Spleen (tissue), 11 donors: ENCODE data around the gene SMIM14. TPM values are rescaled to one million over a fixed set of nuclear protein-coding genes. Genes with fewer than 3 reads are reported as not detected.

Experiments used
- DNase-seq: peaks from one replicate; pipeline ENCODE4 v3.0.0-alpha.2; 2020
- H3K27ac ChIP-seq, 8 donors: fragments of 200-600 bp; sonication (generic) in 7 of 8; 1 replicate in 4 of 8; 2 replicates in 4 of 8; pipeline versions ENCODE4 v1.5.0 to v1.8.0; 2016 to 2021; ENCODE audit warnings: inconsistent platforms in 4 of 8, mild to moderate bottlenecking in 4 of 8, moderate library complexity in 1 of 8
- H3K27me3 ChIP-seq, 7 donors: fragments of 200-600 bp; sonication (generic) in 6 of 7; replicated peaks in 1 of 7; 1 replicate in 4 of 7; 2 replicates in 3 of 7; pipeline versions ENCODE4 v1.5.0 to v1.8.0; 2016 to 2021; ENCODE audit warnings: inconsistent platforms in 3 of 7, mild to moderate bottlenecking in 1 of 7
- H3K36me3 ChIP-seq, 6 donors: fragments of 200-600 bp; sonication (generic) in 5 of 6; 1 replicate in 4 of 6; 2 replicates in 2 of 6; pipeline versions ENCODE4 v1.5.0 to v1.8.0; 2016 to 2021; ENCODE audit warnings: inconsistent platforms in 2 of 6
- H3K4me1 ChIP-seq, 6 donors: fragments of 200-600 bp; sonication (generic) in 5 of 6; 1 replicate in 3 of 6; 2 replicates in 3 of 6; pipeline versions ENCODE4 v1.5.0 to v1.8.0; 2016 to 2021; ENCODE audit warnings: inconsistent platforms in 3 of 6
- H3K4me3 ChIP-seq, 8 donors: fragments of 200-600 bp; sonication (generic) in 7 of 8; 1 replicate in 4 of 8; 2 replicates in 4 of 8; pipeline versions ENCODE4 v1.5.0 to v1.8.0; 2016 to 2021; ENCODE audit warnings: inconsistent platforms in 4 of 8, mild to moderate bottlenecking in 4 of 8, moderate library complexity in 2 of 8
- H3K9me3 ChIP-seq, 8 donors: fragments of 200-600 bp; sonication (generic) in 7 of 8; 1 replicate in 4 of 8; 2 replicates in 4 of 8; pipeline versions ENCODE4 v1.5.0 to v1.8.0; 2016 to 2021; ENCODE audit warnings: inconsistent platforms in 4 of 8
- POLR2A ChIP-seq, 3 donors: fragments of 450-650 bp; IDR thresholded peaks; one replicate each; pipeline ENCODE4 v1.5.1; 2017; ENCODE audit warnings: antibody characterized with exemption in 3 of 3, mild to moderate bottlenecking in 1 of 3
- POLR2AphosphoS5 ChIP-seq, 3 donors: sonication (generic); formaldehyde crosslinking; IDR thresholded peaks; one replicate each; pipeline ENCODE4 v1.5.1; 2017; ENCODE audit warnings: antibody characterized with exemption in 3 of 3
- WGBS, 5 donors: extraction: QIAGEN DNeasy Blood & Tissue Kit in 3 of 5; methylation state at CpG; one replicate each; pipeline versions ENCODE4 v1.1.5 to v1.1.7; 2013 to 2018; 5-methylcytosine and 5-hydroxymethylcytosine counted together
- intact Hi-C: fragments of 100-400 bp; cut with DNase I; formaldehyde crosslinking; loops from one replicate; pipeline ENCODE4 v1.15.0; 2023; ENCODE audit warnings: low total_unique reads
- polyA plus RNA-seq, 3 donors: library from polyadenylated mRNA; stranded (reverse); fragments of 200-250 nt; gene quantifications; one replicate each; pipeline ENCODE4 v1.2.1, GENCODE V29; 2013
- total RNA-seq, 7 donors: library from RNA; depleted of rRNA in 3 of 7; stranded (reverse); fragments of >200 nt in 3 of 7; fragmentation: NEBNext Ultra II Directional in 4 of 7; extraction: Animal tissue kit (Norgen Biotek cat#: 25700) in 4 of 7; gene quantifications; one replicate each; pipeline versions ENCODE4 v1.1.0 to v1.2.1, GENCODE V29; 2016 to 2021
- TF ChIP-seq, protein P1 (sequence below), 11 experiments: fragments of 200-600 bp in 7 of 11; fragments of 450-650 bp in 4 of 11; sonication (generic) in 4 of 11; IDR thresholded peaks in 8 of 11; conservative IDR thresholded peaks in 3 of 11; 1 replicate in 7 of 11; 2 replicates in 4 of 11; pipeline versions ENCODE4 v1.4.0 to v1.8.0; 2016 to 2021; ENCODE audit warnings: antibody characterized with exemption in 11 of 11, inconsistent platforms in 4 of 11, mild to moderate bottlenecking in 1 of 11
- donor health status: healthy with polysubstance abuse.
- donor health status: DM: no; HTN: no; CAD: no; lungs with moderate emphysema.
- donor health status: DM: no; HTN: no; CAD: no.
- donor health status: Bipolar disorder and iron deficiency.
- donor health status: healthy.
- donor health status: DM: no; HTN: no; CAD: no.
- donor health status: DM: yes; HTN: yes; CAD: no.

Gene SMIM14
- total and polyA plus RNA-seq, 10 donors, result 33.4 to 111 (median 64.4) TPM

DNA sequence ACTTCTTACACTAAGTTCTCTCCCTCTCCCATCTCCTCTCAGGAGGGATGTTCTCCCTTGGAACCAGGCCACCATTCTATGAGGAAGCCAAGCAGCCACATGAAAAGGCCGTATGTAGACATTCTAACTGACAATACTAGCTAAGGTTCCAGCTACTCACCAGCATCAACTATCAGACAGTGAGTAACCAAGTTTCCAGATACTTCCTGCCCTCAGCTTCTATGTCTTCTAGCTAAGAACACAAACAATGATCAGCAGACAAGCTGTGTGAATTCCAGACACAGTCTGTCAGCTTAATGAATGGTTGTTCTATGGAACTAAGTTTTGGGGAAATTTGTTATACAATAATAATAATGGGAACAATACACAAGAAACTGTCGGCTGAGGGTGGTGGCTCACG is 50.8 kb downstream of the SMIM14 start:
- Histone ChIP-seq H3K9me3 (no peaks in the 10 kb centered on the region), H3K36me3 (peaks cover 0 to 34% (median 2%) of the 10 kb centered on the region in 6 donors)
- 88 to 94% (median 90%) methylated on average over 3 of the region's 3 CpGs for WGBS, 5 donors

GRCh38 chr4:39574946-39575345 is 63.7 kb downstream of the SMIM14 start:
- intact Hi-C loops, result no loop called here
- WGBS, 5 donors, result 88 to 97% (median 91%) methylated on average over 5 of the region's 5 CpGs
- H3K36me3 ChIP-seq, result peaks cover 0 to 41% (median 11%) of the 10 kb centered on the region in 6 donors

More for the DNA sequence above, 50.8 kb downstream of the SMIM14 start:
- DNase-seq, result no peak
- Histone ChIP-seq H3K27me3 (no peaks in the 10 kb centered on the region), H3K4me1 (no peaks in the 10 kb centered on the region), H3K27ac (no peak overlapping the region), H3K4me3 (no peak overlapping the region)
- TF ChIP-seq POLR2AphosphoS5 (IDR thresholded peaks at IDR 0.05) (no peak), POLR2A (IDR thresholded peaks at IDR 0.05) (no peak)
- TF ChIP-seq, protein P1, sequence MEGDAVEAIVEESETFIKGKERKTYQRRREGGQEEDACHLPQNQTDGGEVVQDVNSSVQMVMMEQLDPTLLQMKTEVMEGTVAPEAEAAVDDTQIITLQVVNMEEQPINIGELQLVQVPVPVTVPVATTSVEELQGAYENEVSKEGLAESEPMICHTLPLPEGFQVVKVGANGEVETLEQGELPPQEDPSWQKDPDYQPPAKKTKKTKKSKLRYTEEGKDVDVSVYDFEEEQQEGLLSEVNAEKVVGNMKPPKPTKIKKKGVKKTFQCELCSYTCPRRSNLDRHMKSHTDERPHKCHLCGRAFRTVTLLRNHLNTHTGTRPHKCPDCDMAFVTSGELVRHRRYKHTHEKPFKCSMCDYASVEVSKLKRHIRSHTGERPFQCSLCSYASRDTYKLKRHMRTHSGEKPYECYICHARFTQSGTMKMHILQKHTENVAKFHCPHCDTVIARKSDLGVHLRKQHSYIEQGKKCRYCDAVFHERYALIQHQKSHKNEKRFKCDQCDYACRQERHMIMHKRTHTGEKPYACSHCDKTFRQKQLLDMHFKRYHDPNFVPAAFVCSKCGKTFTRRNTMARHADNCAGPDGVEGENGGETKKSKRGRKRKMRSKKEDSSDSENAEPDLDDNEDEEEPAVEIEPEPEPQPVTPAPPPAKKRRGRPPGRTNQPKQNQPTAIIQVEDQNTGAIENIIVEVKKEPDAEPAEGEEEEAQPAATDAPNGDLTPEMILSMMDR (IDR thresholded peaks at IDR 0.05 in 8 of 11, conservative IDR thresholded peaks at IDR 0.05 in 3 of 11), result no peak
- intact Hi-C loops, result no loop called here

DNA sequence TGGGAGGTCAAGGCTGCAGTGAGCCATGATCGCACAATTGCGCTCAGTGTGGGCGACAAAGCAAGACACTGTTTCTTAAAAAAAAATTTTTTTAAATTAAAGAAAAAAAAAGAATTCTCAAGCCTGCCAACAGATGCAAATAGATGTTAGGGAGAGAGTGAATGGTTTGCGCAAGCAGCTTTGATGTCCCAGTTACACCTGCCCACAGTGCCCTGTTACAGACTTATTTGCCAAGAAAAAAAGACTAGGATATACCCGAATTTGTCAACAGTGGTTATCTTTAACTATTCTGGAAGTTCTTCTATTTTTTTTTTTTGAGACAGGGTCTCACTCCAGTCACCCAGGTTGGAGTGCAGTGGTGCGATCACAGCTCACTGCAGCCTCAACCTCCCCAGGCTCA is 67.2 kb downstream of the SMIM14 start:
- Histone ChIP-seq H3K36me3 (peaks cover 0 to 41% (median 11%) of the 10 kb centered on the region in 6 donors), H3K4me1 (peaks cover 0 to 15% (median 2%) of the 10 kb centered on the region in 6 donors), H3K4me3 (no peak overlapping the region), H3K27me3 (no peaks in the 10 kb centered on the region), H3K9me3 (no peaks in the 10 kb centered on the region), H3K27ac (no peak overlapping the region)
- DNase-seq, result no peak
- TF ChIP-seq POLR2A (IDR thresholded peaks at IDR 0.05) (no peak), POLR2AphosphoS5 (IDR thresholded peaks at IDR 0.05) (no peak)
- TF ChIP-seq, protein P1 (IDR thresholded peaks at IDR 0.05 in 8 of 11, conservative IDR thresholded peaks at IDR 0.05 in 3 of 11), result no peak
- intact Hi-C loops, result no loop called here
- WGBS, 5 donors, result 86 to 98% (median 94%) methylated on average over 6 of the region's 6 CpGs

More at GRCh38 chr4:39574946-39575345, 63.7 kb downstream of the SMIM14 start:
- no peak for TF ChIP-seq POLR2AphosphoS5 (IDR thresholded peaks at IDR 0.05)
- TF ChIP-seq, protein P1 (IDR thresholded peaks at IDR 0.05 in 8 of 11, conservative IDR thresholded peaks at IDR 0.05 in 3 of 11), result no peak
- TF ChIP-seq POLR2A (IDR thresholded peaks at IDR 0.05), result no peak
- H3K4me3 ChIP-seq, result no peak overlapping the region
- H3K27me3 ChIP-seq, result no peaks in the 10 kb centered on the region
- no peak overlapping the region for H3K27ac ChIP-seq
- no peaks in the 10 kb centered on the region for H3K9me3 ChIP-seq
- no peak for DNase-seq
- no peaks in the 10 kb centered on the region for H3K4me1 ChIP-seq

DNA sequence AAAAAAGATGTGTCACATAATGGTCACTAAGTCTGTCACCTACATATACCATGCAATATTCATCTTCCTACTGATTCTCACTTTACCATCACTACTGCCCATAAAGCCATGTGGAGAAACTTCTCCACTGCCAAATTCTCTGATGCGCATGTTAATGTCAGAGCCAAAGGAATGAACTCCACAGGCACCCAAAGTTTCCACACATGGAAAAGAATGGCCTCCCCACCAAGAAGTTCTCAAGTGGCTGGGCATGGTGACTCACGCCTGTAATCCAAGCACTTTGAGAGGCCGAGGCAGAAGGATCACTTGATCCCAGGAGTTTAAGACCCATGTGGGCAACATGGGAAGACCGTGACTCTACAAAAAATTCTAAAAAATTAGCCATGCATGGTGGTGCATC is 67.6 kb downstream of the SMIM14 start:
- H3K36me3 ChIP-seq, result peaks cover 0 to 46% (median 13%) of the 10 kb centered on the region in 6 donors
- H3K4me1 ChIP-seq, result peaks cover 0 to 15% (median 2%) of the 10 kb centered on the region in 6 donors
- intact Hi-C loops, result no loop called here
- no peaks in the 10 kb centered on the region for H3K27me3 ChIP-seq
- DNase-seq, result no peak
- no peak overlapping the region for H3K27ac ChIP-seq
- WGBS, 5 donors, result 92 to 98% (median 95%) methylated on average over 4 of the region's 4 CpGs
- no peak overlapping the region for H3K4me3 ChIP-seq
- TF ChIP-seq POLR2A (IDR thresholded peaks at IDR 0.05), result no peak
- TF ChIP-seq, protein P1 (IDR thresholded peaks at IDR 0.05 in 8 of 11, conservative IDR thresholded peaks at IDR 0.05 in 3 of 11), result no peak
- no peak for TF ChIP-seq POLR2AphosphoS5 (IDR thresholded peaks at IDR 0.05)
- H3K9me3 ChIP-seq, result peaks cover 0 to under 1% (median 0%) of the 10 kb centered on the region in 8 donors
